ENCODE data around the gene ITGAX. TPM values are rescaled to one million over a fixed set of nuclear protein-coding genes. Genes with fewer than 3 reads are reported as not detected.

The ITGAX gene
- total RNA-seq, 2 donors from 2014 or later: 9.7 to 32.9 TPM

DNA sequence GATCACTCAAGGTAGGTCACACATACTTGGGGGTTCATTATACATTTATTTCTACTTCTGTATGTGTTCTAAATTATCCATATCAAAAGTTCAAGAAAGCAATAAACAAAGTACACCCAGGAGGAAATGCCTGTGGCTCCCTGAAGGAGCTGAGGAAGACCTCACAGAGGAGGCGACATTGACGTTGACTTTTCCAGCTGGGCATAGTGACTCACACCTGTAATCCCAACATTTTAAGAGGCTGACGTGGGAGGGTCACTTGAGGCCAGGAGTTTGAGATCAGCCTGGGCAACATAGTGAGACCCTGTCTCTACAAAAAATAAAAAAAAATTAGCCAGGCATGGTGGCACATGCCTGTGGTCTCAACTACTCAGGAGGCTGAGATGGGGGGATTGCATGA, 54.5 kb downstream of the ITGAX start:
- Histone ChIP-seq H3K4me3 (no peak overlapping the region), H3K4me1 (ENCODE audit: control insufficient read depth in 1 of 2, low read depth in 2 of 2) (no peaks in the 10 kb centered on the region), H3K27ac (no peak overlapping the region), H3K9me3 (no peaks in the 10 kb centered on the region), H3K27me3 (replicated peaks; ENCODE audit: insufficient read depth) (no peaks in the 10 kb centered on the region), H3K36me3 (no peaks in the 10 kb centered on the region)
- TF ChIP-seq, protein P1, sequence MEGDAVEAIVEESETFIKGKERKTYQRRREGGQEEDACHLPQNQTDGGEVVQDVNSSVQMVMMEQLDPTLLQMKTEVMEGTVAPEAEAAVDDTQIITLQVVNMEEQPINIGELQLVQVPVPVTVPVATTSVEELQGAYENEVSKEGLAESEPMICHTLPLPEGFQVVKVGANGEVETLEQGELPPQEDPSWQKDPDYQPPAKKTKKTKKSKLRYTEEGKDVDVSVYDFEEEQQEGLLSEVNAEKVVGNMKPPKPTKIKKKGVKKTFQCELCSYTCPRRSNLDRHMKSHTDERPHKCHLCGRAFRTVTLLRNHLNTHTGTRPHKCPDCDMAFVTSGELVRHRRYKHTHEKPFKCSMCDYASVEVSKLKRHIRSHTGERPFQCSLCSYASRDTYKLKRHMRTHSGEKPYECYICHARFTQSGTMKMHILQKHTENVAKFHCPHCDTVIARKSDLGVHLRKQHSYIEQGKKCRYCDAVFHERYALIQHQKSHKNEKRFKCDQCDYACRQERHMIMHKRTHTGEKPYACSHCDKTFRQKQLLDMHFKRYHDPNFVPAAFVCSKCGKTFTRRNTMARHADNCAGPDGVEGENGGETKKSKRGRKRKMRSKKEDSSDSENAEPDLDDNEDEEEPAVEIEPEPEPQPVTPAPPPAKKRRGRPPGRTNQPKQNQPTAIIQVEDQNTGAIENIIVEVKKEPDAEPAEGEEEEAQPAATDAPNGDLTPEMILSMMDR (IDR thresholded peaks at IDR 0.05): no peak
- DNase-seq (ENCODE audit: low spot score) (no peak), ATAC-seq (ENCODE audit: insufficient number of reproducible peaks, low FRiP score, low read depth) (no peak)

DNA sequence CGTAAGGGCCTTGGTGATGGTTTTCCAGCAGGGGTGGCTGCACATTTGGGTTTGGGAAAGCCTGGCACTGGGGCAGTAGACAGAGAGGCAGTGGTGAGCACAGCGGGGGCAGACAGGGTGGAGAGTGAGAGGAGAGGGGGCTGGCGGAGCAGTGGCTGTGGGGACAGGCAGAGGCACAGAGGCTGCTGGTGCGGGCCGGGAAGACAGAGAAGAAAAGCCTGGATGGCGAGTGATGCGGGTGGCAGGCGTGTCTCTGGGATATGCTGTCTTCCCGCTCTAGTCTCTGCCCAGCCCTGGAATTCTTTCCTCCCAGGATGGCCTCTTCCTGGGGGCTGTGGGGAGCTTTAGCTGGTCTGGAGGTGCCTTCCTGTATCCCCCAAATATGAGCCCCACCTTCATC, 55.1 kb downstream of the ITGAX start:
- no peak for ATAC-seq (ENCODE audit: insufficient number of reproducible peaks, low FRiP score, low read depth)
- no peak for DNase-seq (ENCODE audit: low spot score)
- no peaks in the 10 kb centered on the region for H3K36me3 ChIP-seq
- H3K9me3 ChIP-seq: no peaks in the 10 kb centered on the region
- H3K27ac ChIP-seq: no peak overlapping the region
- H3K4me3 ChIP-seq: no peak overlapping the region
- no peaks in the 10 kb centered on the region for H3K4me1 ChIP-seq (ENCODE audit: control insufficient read depth in 1 of 2, low read depth in 2 of 2)
- TF ChIP-seq, protein P1 (IDR thresholded peaks at IDR 0.05): no peak
- no peaks in the 10 kb centered on the region for H3K27me3 ChIP-seq (replicated peaks; ENCODE audit: insufficient read depth)

DNA sequence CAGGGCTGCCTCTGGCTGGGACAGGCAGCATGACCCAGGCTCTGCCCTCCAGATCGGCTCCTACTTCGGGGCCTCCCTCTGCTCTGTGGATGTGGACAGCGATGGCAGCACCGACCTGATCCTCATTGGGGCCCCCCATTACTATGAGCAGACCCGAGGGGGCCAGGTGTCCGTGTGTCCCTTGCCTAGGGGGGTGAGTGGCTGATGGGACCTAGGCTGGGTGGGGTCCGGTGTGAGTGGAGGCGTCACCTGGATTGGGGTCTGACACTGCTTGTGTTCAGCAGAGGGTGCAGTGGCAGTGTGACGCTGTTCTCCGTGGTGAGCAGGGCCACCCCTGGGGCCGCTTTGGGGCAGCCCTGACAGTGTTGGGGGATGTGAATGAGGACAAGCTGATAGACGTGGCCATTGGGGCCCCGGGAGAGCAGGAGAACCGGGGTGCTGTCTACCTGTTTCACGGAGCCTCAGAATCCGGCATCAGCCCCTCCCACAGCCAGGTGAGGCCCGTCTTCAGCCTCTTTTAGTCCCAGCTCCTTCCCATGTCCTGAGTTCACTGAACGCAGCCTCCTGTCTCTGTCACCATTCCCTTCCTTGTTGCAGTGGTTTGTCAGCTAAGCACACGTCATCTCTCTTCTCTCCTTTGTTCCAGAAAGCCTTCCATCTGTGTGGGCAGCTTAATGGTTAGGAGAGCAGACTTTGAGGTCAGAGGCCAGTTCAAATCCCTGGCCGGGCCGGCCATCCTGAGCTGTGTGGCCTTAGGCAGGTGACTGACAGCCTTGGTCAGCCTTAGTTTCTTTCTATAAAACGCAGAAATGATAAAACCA, 56.3 kb downstream of the ITGAX start:
- no peaks in the 10 kb centered on the region for H3K36me3 ChIP-seq
- ATAC-seq (ENCODE audit: insufficient number of reproducible peaks, low FRiP score, low read depth) (no peak), DNase-seq (ENCODE audit: low spot score) (no peak)
- TF ChIP-seq, protein P1 (IDR thresholded peaks at IDR 0.05): no peak
- no peak overlapping the region for H3K4me3 ChIP-seq
- H3K9me3 ChIP-seq: no peaks in the 10 kb centered on the region
- H3K27me3 ChIP-seq (replicated peaks; ENCODE audit: insufficient read depth): no peaks in the 10 kb centered on the region
- no peak overlapping the region for H3K27ac ChIP-seq
- H3K4me1 ChIP-seq (ENCODE audit: control insufficient read depth in 1 of 2, low read depth in 2 of 2): no peaks in the 10 kb centered on the region

DNA sequence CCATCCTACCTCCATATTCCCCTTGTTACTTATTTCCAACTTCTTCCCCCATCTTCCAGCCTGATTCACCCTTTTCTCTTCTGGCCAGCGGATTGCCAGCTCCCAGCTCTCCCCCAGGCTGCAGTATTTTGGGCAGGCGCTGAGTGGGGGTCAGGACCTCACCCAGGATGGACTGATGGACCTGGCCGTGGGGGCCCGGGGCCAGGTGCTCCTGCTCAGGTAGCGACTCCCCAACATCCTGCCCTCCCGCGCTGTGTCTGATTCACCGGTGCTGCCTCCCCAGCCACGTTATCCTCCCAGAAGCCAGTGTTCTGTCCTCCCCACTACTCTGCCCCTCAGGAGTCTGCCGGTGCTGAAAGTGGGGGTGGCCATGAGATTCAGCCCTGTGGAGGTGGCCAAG, 57.8 kb downstream of the ITGAX start:
- H3K36me3 ChIP-seq: no peaks in the 10 kb centered on the region
- H3K4me1 ChIP-seq (ENCODE audit: control insufficient read depth in 1 of 2, low read depth in 2 of 2): no peaks in the 10 kb centered on the region
- TF ChIP-seq, protein P1 (IDR thresholded peaks at IDR 0.05): no peak
- no peak overlapping the region for H3K27ac ChIP-seq
- no peaks in the 10 kb centered on the region for H3K9me3 ChIP-seq
- DNase-seq (ENCODE audit: low spot score) (no peak), ATAC-seq (ENCODE audit: insufficient number of reproducible peaks, low FRiP score, low read depth) (no peak)
- H3K27me3 ChIP-seq (replicated peaks; ENCODE audit: insufficient read depth): no peaks in the 10 kb centered on the region
- no peak overlapping the region for H3K4me3 ChIP-seq

DNA sequence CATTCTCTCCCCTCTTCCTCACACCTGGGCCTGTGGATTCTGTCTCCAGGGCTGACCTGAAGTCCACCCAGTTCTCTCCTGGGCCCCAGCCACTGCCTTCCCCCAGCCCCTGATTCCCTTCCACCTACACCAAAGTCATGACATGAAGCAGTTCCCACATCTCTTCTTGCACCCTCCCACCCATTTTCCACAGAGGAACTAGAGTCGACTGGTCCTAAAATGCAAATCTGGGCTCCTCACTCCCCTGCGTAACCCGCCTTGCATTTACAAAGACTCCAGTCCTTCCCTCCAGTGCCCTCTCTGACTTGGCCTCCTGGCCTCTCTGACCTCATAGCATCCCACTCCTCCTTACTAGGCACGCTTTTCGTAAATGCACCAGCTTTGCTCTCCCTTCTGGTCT, 58.4 kb downstream of the ITGAX start:
- Histone ChIP-seq H3K27ac (no peak overlapping the region), H3K27me3 (replicated peaks; ENCODE audit: insufficient read depth) (no peaks in the 10 kb centered on the region), H3K4me1 (ENCODE audit: control insufficient read depth in 1 of 2, low read depth in 2 of 2) (no peaks in the 10 kb centered on the region), H3K4me3 (no peak overlapping the region), H3K9me3 (no peaks in the 10 kb centered on the region), H3K36me3 (no peaks in the 10 kb centered on the region)
- DNase-seq (ENCODE audit: low spot score) (no peak), ATAC-seq (ENCODE audit: insufficient number of reproducible peaks, low FRiP score, low read depth) (no peak)
- TF ChIP-seq, protein P1 (IDR thresholded peaks at IDR 0.05): no peak

Measured in thoracic aorta (tissue), 2 donors.